GM12873 (cell line): Measurements from ENCODE around the gene TCHHL1.

Experiments used
- CTCF ChIP-seq: IDR thresholded peaks from 2 replicates; pipeline ENCODE4 v1.5.1; 2012; ENCODE audit warnings: low read depth, mild to moderate bottlenecking, moderate library complexity, low read length, control low read depth; ENCODE audit not compliant: insufficient read depth; ENCODE audit errors: missing control alignments

Gene TCHHL1

GRCh38 chr1:152084853-152085252 is 4.0 kb downstream of the TCHHL1 start:
- TF ChIP-seq CTCF = no peak

DNA sequence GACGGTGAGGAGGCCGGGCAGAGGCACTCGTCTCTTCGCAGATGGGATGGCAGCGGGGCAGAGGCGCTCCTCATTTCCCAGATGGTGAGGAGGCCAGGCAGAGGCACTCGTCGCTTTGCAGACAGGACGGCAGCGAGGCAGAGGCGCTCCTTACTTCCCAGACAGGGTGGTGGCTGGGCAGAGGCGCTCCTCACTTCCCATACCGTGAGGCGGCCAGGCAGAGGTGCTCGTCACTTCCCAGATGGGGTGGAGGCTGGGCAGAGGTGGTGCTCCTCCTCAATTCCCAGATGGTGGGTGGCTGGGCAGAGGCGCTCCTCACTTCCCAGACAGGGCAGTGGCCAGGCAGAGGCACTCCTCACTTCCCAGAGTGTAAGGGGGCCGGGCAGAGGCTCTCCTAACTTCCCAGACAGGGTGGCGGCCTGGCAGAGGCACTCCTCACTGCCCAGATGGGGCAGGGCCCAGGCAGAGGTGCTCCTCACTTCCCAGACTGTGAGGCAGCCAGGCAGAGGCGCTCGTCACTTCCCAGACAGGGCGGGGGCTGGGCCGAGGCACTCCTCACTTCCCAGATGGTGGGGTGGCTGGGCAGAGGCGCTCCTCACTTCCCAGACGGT is 9.9 kb downstream of the TCHHL1 start:
- no peak for TF ChIP-seq CTCF

DNA sequence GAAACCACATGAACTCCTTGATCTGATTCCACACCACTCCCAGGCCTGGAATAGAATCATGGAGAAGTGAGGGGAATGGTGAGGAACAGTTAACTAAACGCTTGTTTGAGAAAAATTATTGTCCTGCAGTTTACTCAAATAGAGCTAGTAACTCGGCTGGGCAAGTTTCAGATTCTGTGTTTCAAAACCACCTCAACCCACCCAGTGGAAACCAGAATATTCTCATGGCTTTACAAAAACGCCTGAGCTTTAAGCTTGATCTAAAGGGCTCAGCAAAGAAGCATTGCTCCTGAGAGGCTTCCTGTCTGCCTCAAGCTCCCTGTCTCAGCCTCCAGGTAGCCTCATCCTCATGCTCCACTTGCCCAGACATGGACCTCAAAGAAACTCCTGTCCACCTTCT is 16.6 kb downstream of the TCHHL1 start:
- no peak for TF ChIP-seq CTCF

DNA sequence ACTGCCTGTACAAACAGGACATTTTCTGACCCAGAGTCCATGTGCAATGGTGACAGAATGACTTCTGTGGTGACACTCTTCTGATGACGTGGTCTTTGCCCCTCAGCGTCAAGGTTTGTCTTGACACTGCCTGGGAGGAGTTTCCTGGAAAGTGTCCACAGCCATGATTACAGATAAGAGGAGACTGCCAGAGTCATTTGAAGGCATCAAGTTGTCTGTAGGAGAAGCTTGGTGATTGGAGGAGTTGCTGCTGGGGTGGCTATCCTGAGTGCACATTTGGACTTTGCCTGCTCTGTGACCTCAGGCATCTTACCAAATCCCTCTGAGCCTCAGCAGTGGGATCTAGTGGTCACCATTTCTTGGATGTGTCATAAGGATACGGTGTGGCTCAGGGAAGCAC is 17.7 kb downstream of the TCHHL1 start:
- no peak for TF ChIP-seq CTCF

DNA sequence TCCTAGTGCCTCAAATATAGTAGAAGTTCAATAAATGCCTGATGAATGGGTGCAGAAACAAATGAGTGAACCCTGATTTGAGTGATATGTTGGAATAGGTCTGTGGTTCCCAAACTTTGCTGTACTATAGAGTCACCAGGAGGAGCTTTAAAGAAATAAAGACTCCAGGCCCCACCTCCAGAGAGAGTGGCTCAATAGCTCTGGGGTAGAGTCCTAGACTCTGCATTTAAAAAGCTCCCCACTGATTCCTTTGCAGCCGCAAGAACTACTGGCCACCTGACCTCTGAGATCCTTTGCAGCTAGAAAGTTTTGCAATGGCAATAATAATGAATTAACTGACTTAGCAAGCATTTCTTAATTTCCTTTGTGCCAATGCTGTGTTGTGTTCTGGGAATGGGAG is 20.9 kb downstream of the TCHHL1 start:
- no peak for TF ChIP-seq CTCF

GRCh38 chr1:152067150-152067549 is 21.7 kb downstream of the TCHHL1 start:
- no peak for TF ChIP-seq CTCF

GRCh38 chr1:152061952-152062351 is 26.9 kb downstream of the TCHHL1 start:
- no peak for TF ChIP-seq CTCF
